ENCODE measurements around the gene LSM10. TPM values are rescaled to one million over a fixed set of nuclear protein-coding genes. Genes with fewer than 3 reads are reported as not detected.

The LSM10 gene
- total and polyA plus RNA-seq, 9 of the 15 experiments (the other 6 are each of a cell fraction or from before 2014, with no cell fraction given): 13.2 to 146 (median 68.9) TPM

- TF ChIP-seq FOXA3 (CRISPR knock-in tag; conservative IDR thresholded peaks at IDR 0.05 in 1 of 2, IDR thresholded peaks at IDR 0.05 in 1 of 2) (0 out of 4 replicates have a peak, but pooled peaks of 1 of the 2 experiments have one; percentile 20), HNRNPLL (IDR thresholded peaks at IDR 0.05; ENCODE audit: low read depth, low read length, poor library complexity, severe bottlenecking) (peak; percentile 95), ZNF766 (CRISPR knock-in tag; conservative IDR thresholded peaks at IDR 0.05) (no peak), SNIP1 (IDR thresholded peaks at IDR 0.05; ENCODE audit: low read depth) (no peak), ZKSCAN1 (IDR thresholded peaks at IDR 0.05; ENCODE audit: low read depth, low read length) (peak; percentile 45), PHB2 (IDR thresholded peaks at IDR 0.05; ENCODE audit: low read depth) (no peak), ZBTB9 (CRISPR knock-in tag; IDR thresholded peaks at IDR 0.05) (0 out of 2 replicates have a peak, but pooled peaks have one; percentile 28), FOXK1 (CRISPR knock-in tag; IDR thresholded peaks at IDR 0.05; ENCODE audit: borderline replicate concordance) (no peak), CTCF (IDR thresholded peaks at IDR 0.05 in 2 of 3, conservative IDR thresholded peaks at IDR 0.05 in 1 of 3; ENCODE audit: insufficient read depth in 2 of 3, low read depth in 1 of 3, low read length in 3 of 3) (0 out of 6 replicates have a peak, but pooled peaks of 1 of the 3 experiments have one; percentile 1), TRIM28 (IDR thresholded peaks at IDR 0.05) (peak; percentile 54; the same call in 1 of the 2 replicates), PURB (CRISPR knock-in tag; IDR thresholded peaks at IDR 0.05; ENCODE audit: low read depth) (no peak), POLR2AphosphoS2 (IDR thresholded peaks at IDR 0.05; ENCODE audit: low read length) (no peak), RERE (CRISPR knock-in tag; IDR thresholded peaks at IDR 0.05; ENCODE audit: borderline replicate concordance) (no peak), DPF2 (IDR thresholded peaks at IDR 0.05) (peak; percentile 40), HMGN3 (IDR thresholded peaks at IDR 0.05; ENCODE audit: borderline replicate concordance, extremely low read depth, insufficient read length, low read depth, low read length) (peak; percentile 83), E2F6 (IDR thresholded peaks at IDR 0.05; ENCODE audit: borderline replicate concordance in 1 of 2, extremely low read depth in 1 of 2, insufficient read depth in 1 of 2, insufficient read length in 1 of 2, low read depth in 1 of 2, low read length in 1 of 2, poor library complexity in 1 of 2, severe bottlenecking in 1 of 2) (peak in 1 of 2 experiments; percentile 68)
These were observed at the start of gene LSM10 (continued) for GRCh38 chr1:36397378-36398230.

Measured in K562 (cell line).